GM18499 (cell line): ENCODE results near the gene CPLANE2.
A peak's percentile ranks its signal among the peaks of the same experiment; 100 is the strongest.
"Not testable (repeated sequence)": the region's sequence is repeated elsewhere in the genome, so short reads cannot be mapped to it uniquely, and the experiment has no call there.

Source experiments
- ATAC-seq: cut with Tn5 transposase; IDR thresholded peaks from one replicate; pipeline ENCODE4 v1.9.1; 2021; ENCODE audit warnings: moderate number of reproducible peaks; ENCODE audit not compliant: insufficient read depth, unreplicated experiment

Gene CPLANE2

GRCh38 chr1:16231331-16232315, 5.4 kb downstream of the CPLANE2 start:
- no peak for ATAC-seq

DNA sequence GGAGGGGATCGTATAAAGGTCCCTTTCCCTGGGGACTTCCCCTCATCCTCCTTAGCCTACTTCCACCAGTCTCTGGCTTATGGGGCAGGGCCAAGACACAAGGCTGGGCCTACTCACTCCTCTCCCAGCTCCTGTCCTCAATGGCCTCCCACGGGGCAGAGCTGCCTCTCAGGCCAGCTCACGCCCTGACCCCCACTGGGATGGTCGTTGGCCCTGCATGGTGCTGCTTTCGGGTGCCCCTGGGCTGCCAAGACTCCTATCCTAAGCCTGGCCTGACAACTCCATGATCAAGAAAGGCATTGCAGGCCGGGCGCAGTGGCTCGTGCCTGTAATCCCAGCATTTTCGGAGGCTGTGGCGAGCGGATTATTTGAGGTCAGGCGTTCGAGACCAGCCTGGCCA, 6.2 kb downstream of the CPLANE2 start:
- ATAC-seq = no peak

- ATAC-seq = no peak
Measured at GRCh38 chr1:16229976-16230740, 6.8 kb downstream of the CPLANE2 start.

GRCh38 chr1:16226490-16227179, 10.3 kb downstream of the CPLANE2 start:
- no peak for ATAC-seq

DNA sequence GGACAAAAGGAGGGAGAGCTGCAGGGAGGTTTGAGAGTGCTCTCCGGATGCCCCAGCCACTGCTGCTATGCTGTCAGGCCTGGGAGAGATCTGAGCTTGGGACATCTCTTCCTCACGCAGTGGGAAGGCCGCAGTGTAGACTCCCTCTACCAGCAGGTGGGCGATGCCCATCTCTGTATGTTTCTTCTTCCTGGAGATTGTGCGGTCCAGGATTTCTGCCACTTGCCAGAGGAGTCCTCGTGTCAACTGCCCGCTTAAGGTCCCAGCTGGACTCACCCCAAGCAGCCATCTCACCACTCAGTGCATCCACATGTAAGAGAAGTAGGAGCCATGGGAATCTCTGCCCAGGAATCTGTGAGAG, 10.9 kb downstream of the CPLANE2 start:
- no peak for ATAC-seq

DNA sequence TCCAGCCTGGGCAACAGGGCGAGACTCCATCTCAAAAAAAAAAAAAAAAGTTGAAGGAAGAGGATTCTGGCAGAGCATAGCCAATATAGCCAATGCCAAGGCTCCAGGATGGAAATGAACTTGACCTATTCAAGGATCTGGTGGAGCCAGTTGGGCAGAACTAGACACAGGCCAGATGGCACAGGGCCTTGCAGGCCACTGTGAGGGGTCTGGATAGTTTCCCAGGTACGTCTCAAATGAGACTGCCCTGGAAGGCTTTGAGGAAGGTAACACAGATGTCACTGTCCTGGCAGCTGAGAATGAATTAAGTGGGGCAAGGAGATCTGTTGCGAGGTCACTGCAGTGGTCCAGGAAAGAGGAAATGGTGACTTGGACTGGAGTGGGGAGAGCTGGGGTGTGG, 12.5 kb downstream of the CPLANE2 start:
- ATAC-seq = no peak

GRCh38 chr1:16222716-16223115, 14.3 kb downstream of the CPLANE2 start:
- not testable (repeated sequence) for ATAC-seq

DNA sequence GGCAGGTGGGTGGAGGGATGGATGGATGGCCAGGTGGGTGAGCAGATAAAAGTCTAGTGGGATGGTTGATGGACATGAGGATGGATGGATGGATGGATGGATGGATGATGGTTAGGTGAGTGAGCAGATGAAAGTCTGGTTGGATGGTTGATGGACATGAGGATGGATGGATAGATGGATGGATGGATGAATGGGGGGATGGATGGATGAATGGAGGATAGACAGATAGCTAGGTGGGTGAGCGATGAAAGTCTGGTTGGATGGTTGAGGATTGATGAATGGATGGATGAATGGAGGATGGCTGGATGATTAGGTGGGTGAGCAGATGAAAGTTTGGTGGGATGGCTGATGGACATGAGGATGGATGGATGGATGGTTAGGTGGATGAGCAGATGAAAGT, 15.5 kb downstream of the CPLANE2 start:
- ATAC-seq = no peak

- ATAC-seq = no peak
Measured at GRCh38 chr1:16219968-16220500, 16.9 kb downstream of the CPLANE2 start.

DNA sequence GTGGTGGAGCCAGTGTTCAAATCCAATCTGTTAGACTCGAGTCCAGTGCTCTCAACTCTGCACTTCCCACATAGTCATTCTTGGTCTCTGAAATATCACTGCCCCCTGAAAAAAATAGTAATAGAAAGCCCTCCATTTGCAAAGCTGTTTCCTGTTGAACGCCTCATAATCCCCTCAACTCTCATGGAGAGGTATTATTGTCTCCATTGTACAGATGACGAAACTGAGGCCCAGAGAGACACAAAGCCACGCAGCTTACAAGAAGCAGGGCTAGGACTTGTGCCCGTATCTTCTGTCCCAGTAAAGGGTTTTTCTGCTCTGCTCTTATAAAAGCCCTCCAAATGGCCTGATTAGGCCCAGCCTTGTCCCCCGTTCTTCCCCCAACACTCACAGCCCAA, 18.3 kb downstream of the CPLANE2 start:
- ATAC-seq = no peak

DNA sequence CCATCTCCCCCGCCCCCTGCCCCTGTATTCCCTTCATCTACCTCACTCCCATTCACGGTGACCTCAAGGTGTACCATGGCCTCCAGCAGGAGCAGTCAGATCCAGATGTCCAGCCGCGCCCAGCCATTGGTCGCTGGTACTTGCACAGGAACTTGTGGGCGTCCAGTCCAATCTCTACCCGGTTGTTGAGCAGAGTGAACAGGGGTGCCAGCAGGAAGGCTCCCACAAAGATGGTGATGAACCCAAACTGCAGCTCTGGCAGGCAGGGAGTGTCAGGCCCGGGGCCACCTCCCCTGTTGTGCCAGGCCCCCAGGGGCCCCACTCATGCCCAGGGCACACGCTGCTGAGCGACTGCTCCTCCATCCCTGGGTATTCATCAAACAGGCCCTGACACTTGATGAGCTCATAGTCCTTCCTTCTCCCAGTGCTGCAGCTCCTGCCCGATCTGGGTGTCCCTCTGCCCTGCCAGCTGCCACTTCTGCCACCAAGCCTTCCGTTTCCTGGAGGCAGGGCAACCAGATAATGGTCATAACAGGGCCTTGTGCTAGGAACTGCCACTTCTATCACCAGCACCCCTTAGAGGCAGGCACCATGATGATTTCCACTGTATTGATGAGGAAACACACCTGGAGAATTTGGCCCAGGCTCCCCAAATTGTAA, 18.8 kb downstream of the CPLANE2 start:
- ATAC-seq = no peak

DNA sequence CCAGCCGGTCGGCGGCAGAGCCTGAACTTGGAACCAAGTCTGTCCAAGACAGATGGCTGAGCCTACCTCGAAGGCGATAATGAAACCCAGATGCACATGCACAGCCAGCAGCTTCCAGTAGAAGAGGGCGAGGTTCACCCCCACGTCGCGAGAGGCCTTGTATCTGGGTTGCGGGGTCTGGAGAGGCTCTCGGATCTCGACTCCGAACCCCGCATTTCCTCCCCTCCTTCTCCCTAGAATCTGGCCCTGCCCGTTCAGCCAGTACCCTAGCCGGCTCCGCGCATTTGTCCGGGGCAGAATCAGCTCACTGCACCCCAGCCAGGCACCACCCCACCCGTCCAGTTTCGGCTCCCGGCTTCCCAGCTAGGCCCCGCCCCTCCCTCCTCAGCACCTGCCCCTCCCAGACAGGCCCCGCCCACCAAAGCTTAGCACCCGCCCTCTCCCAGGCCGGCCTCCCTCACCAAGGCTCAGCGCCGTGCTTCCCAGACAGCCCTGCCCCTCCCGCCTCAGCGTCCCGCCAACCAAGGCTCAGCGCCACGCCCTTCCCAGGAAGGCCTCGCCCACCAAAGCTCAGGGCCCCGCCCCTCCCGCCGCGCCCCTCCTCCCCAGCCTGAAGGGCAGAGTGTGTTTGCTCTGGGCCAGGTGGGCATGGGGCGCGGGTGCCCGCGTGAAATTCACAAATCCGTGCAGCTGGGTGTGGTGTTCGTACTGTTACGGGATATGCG, 19.8 kb downstream of the CPLANE2 start:
- peak; percentile 61 for ATAC-seq

- no peak for ATAC-seq
Measured at GRCh38 chr1:16215882-16216753, 20.9 kb downstream of the CPLANE2 start.

GRCh38 chr1:16215240-16215639, 21.7 kb downstream of the CPLANE2 start:
- ATAC-seq = not testable (repeated sequence)

GRCh38 chr1:16213544-16213943, 23.4 kb downstream of the CPLANE2 start:
- not testable (repeated sequence) for ATAC-seq

GRCh38 chr1:16213013-16213412, 24.0 kb downstream of the CPLANE2 start:
- ATAC-seq = no peak

- no peak for ATAC-seq
Measured at GRCh38 chr1:16212251-16212961, 24.6 kb downstream of the CPLANE2 start, which contains the start of gene ARHGEF19. Gene ARHGEF19 (minus strand): TSS chr1:16212652. CDS start chr1:16209054, 3,598 bp downstream.

DNA sequence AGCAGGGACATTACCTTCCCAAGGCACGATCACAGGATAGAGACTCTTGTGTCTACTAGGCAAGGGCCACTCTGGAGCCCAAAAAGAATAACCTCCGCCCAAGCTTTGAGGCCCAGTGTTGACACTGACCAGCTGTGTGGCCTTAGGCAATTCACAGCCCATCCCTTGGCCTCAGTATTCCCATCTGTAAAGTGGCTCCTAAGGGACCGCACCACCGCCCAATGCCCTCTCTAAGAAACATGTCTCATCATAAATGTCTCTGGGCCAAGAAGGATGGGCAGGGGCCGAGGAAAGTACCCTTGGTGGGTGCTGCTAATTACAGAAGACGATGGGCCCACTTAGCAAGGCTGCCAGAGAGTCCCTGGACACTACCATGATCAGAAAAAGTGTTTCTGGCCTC, 25.2 kb downstream of the CPLANE2 start:
- no peak for ATAC-seq
